Mucosa of stomach (tissue), 1 donor: ENCODE results near the gene EPPIN.
"Not testable (repeated sequence)": the region's sequence is repeated elsewhere in the genome, so short reads cannot be mapped to it uniquely, and the experiment has no call there.

Experiments used
- H3K27me3 ChIP-seq: one replicate; pipeline ENCODE4 v1.7.0; 2013; ENCODE audit warnings: mild to moderate bottlenecking, low read length; ENCODE audit not compliant: control insufficient read depth, insufficient read depth
- H3K36me3 ChIP-seq: one replicate; pipeline ENCODE4 v1.7.0; 2013; ENCODE audit warnings: low read length; ENCODE audit not compliant: control insufficient read depth, insufficient read depth
- H3K4me1 ChIP-seq: one replicate; pipeline ENCODE4 v1.7.0; 2013; ENCODE audit warnings: mild to moderate bottlenecking, low read length; ENCODE audit not compliant: control insufficient read depth, insufficient read depth
- H3K4me3 ChIP-seq: one replicate; pipeline ENCODE4 v1.7.0; 2013; ENCODE audit warnings: low read length
- H3K9ac ChIP-seq: one replicate; pipeline ENCODE4 v1.7.0; 2013; ENCODE audit warnings: mild to moderate bottlenecking, low read length, moderate library complexity
- H3K9me3 ChIP-seq: one replicate; pipeline ENCODE4 v1.7.0; 2013; ENCODE audit warnings: mild to moderate bottlenecking, low read length, moderate library complexity; ENCODE audit not compliant: control insufficient read depth
- donor health status: Pancreatic carcinoma.

The EPPIN gene

DNA sequence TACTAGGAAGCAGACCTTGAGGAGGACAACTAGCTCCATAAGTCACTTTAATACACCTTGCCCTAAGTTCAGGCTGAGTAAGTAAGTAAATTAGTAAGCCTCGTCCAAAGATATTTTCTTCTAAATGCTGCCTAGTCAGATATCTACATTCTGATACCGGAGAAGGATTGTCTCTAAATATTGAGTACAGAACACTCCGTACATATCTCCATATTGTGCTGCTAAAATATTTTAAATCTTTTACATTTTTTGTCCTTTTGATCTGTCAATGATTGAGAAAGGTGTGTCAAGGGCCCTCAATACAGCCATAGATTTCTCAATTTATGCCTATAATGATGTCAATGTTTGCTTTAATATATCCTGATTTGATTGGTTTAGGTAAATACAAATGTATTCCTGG, 28.7 kb upstream of the EPPIN start:
- H3K4me3 ChIP-seq: no peak overlapping the region
- no peaks in the 10 kb centered on the region for H3K27me3 ChIP-seq
- no peaks in the 10 kb centered on the region for H3K9me3 ChIP-seq
- H3K4me1 ChIP-seq: no peaks in the 10 kb centered on the region
- H3K36me3 ChIP-seq: no peaks in the 10 kb centered on the region
- no peak overlapping the region for H3K9ac ChIP-seq

DNA sequence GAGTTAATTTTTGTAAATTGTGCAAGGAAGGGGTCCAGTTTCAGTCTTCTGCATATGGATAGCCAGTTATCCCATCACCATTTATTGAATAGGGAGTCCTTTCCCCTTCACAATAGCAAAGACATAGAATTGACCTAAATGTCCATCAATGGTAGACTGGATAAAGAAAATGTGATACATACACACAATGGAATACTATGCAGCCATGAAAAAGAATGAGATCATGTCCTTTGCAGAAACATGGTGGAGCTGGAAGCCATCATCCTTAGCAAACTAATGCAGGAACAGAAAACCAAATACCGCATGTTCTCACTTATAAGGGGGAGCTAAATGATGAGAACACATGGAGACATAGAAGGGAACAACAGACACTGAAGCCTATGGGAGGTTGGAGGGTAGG, 22.4 kb upstream of the EPPIN start:
- not testable (repeated sequence) for H3K9me3 ChIP-seq, H3K36me3 ChIP-seq, H3K4me1 ChIP-seq, H3K27me3 ChIP-seq, H3K4me3 ChIP-seq, H3K9ac ChIP-seq

DNA sequence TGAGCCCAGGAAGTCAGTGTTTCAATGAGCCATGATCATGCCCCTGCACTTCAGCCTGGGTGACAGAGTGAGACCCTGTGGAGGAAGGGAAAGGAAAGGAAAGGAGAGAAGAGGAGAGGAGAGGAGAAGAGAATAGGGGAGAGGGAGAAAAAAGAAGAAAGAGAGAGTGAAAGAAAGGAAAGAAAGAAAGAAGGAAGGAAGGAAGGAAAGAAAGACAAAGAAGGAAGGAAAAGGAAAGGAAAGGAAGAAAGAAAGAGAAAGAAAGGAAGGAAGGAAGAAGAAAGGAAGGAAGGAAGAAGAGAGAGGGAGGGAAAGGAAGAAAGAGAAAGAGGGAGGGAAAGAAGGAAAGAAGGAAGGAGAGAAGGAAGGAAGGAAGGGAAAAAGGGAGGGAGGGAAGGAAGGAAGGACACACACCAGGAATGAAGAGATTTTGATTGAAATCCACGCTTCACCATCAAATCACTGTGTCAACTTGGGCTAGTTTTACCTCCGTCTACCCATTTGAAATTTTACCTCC, 17.6 kb upstream of the EPPIN start:
- Histone ChIP-seq H3K4me1 (no peaks in the 10 kb centered on the region), H3K36me3 (no peaks in the 10 kb centered on the region), H3K27me3 (no peaks in the 10 kb centered on the region), H3K4me3 (no peak overlapping the region), H3K9ac (no peak overlapping the region), H3K9me3 (no peaks in the 10 kb centered on the region)

DNA sequence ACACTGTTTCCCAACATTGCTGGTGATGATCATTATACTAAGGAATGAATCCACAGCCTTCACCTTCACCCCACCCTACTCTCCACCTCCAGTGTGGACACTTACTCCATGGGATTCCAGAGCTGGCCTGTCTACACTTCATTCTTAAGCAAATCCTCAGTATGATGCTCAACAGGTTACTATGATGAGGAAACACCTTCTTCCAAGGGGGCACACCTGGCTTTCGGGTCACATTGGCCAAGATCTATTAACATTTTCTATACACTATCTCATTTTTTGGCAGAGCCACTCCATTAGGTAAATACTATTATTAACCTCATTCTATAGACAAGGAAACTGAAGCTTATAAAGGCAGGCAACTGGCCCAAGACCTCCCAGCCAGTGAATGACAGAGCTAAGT, 8.0 kb upstream of the EPPIN start:
- no peak overlapping the region for H3K4me3 ChIP-seq
- H3K9me3 ChIP-seq: no peaks in the 10 kb centered on the region
- H3K4me1 ChIP-seq: no peaks in the 10 kb centered on the region
- H3K27me3 ChIP-seq: no peaks in the 10 kb centered on the region
- H3K36me3 ChIP-seq: no peaks in the 10 kb centered on the region
- H3K9ac ChIP-seq: no peak overlapping the region

DNA sequence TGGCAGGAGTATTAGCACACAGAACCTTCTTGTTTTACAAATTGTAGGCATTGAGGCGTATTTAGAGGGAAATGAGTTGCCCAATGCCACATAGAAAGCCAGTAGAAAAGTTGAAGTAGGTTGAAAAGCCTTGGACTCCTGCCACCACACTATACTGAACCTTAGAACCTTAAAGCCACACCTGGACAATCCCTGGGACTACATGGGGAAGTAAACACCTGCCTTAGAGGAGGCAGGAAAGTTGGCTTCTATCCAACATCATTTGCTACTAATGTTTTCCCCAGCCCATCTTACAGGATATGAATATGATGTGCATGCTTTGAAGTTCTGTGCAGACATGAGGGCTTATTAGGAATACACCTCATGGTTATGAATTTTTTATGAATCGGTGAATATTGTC, 5.3 kb upstream of the EPPIN start:
- Histone ChIP-seq H3K9me3 (no peaks in the 10 kb centered on the region), H3K9ac (no peak overlapping the region), H3K4me3 (no peak overlapping the region), H3K27me3 (no peaks in the 10 kb centered on the region), H3K4me1 (no peaks in the 10 kb centered on the region), H3K36me3 (no peaks in the 10 kb centered on the region)

DNA sequence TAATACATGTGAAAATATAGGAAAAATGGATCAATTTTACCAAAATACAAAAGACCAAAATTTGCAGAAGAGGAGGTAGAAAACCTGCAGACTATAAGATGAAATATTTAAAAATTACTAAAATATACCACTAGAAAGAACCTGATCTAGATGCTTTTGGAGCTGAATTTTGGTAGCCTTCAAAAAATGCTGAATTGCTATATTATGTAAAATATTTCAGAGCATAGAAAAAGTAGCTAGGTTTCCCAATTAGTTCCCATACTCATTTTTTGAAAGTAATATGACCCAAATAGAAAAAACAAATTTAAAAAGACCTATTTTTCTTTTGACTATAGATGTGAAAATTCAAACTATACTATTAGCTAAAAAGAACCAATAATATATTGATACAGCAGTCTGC, 3.6 kb upstream of the EPPIN start:
- Histone ChIP-seq H3K36me3 (no peaks in the 10 kb centered on the region), H3K4me3 (no peak overlapping the region), H3K9ac (no peak overlapping the region), H3K9me3 (no peaks in the 10 kb centered on the region), H3K4me1 (no peaks in the 10 kb centered on the region), H3K27me3 (no peaks in the 10 kb centered on the region)

DNA sequence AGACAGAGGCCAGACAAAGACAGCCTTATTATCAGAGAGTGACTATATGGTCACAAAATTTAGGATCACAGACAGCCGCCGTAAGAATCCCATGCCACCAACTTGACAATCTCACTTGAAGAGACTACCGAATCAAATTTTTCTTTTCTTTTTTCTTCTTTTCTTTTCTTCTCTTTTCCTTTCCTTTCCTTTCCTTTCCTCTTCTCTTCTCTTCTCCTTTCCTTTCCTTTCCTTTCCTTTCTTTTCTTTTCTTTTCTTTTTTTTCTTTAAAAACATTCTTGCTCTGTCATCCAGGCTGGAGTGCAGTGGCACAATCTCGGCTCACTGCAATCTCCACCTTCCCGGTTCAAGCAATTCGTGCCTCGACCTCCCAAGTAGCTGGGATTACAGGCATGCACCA, 1.2 kb upstream of the EPPIN start:
- no peaks in the 10 kb centered on the region for H3K27me3 ChIP-seq
- no peaks in the 10 kb centered on the region for H3K36me3 ChIP-seq
- no peak overlapping the region for H3K4me3 ChIP-seq
- no peak overlapping the region for H3K9ac ChIP-seq
- no peaks in the 10 kb centered on the region for H3K9me3 ChIP-seq
- H3K4me1 ChIP-seq: no peaks in the 10 kb centered on the region

DNA sequence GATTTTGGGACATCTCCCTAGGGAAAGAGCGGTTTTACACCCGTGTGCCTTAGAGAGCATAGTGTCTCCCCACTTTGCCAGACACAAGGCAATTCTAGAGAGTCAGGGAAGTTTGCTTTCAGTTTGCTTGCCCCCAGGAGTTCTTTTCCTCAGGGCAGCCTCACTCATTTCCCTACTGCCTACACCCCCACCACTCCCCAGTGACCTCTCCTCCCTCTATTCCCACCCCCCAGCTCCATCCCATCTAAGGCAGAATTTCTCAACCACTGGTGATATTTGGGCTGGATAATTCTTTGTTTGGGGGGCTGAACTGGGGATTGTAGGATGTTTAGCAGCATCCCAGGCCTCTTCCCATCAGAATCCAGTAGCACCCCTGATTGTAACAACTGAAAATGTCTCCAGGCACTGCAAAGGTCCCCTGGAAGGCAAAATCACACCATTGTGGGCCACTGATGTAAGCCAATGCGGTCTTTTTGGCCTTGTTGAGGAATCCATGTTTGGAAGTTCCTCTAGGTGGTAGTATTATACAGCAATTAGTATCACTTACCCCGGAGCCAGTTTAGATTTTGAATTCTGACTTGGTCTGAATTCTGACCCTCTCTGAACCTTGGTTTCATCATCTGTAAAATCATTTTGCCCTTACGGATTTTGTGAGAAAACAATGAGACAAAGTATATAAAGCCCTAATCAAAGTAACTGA, 1.3 kb downstream of the EPPIN start:
- Histone ChIP-seq H3K4me1 (no peaks in the 10 kb centered on the region), H3K36me3 (no peaks in the 10 kb centered on the region), H3K4me3 (no peak overlapping the region), H3K27me3 (no peaks in the 10 kb centered on the region), H3K9me3 (no peaks in the 10 kb centered on the region), H3K9ac (no peak overlapping the region)

DNA sequence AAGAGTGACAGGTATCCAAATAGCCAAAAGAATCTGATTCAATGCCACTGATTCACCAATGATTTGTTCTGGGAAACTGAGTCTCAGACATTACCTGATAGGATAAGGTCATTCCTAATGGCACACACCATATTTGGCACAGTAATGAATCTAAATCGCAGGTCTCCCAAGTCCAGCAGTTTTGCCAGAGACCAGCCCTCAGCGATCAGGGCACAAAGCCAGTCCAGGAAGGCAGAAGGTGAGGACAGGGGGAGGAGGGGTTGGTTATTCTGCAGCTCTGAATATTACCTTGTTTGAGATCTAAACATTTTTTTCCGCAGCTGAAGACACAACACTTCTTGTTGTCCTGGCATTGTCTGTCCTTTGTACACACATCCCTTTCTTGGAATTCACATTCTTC, 1.9 kb downstream of the EPPIN start:
- Histone ChIP-seq H3K4me3 (no peak overlapping the region), H3K4me1 (no peaks in the 10 kb centered on the region)

DNA sequence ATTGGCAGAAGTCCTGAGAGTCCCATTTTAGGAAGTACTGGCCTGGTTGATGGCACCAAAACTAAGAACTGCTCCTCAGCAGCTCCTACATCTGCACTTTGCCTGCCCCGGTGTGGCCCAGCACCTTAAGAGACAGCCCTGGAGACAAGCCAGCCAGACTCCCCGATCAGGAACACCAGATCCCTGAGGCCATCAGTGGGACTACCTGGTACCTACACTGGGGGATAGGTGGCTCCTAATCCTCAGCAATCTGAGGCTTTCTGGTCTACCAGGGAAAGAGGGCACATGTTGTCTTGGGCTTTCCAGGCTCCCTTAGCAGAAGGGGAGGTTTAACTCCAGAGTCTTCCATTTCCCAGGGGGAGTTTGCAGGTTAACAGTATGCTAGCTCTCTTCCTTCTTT, 7.8 kb downstream of the EPPIN start, which contains the start of gene WFDC6:
Gene WFDC6 (minus strand): TSS at position 101 of the 400 bp plus-strand sequence. CDS start 75 bp downstream, at position 26.
- Histone ChIP-seq H3K4me1 (no peaks in the 10 kb centered on the region), H3K9me3 (no peaks in the 10 kb centered on the region), H3K27me3 (no peaks in the 10 kb centered on the region)

More for the DNA sequence above, 1.9 kb downstream of the EPPIN start:
- no peaks in the 10 kb centered on the region for H3K27me3 ChIP-seq
- no peak overlapping the region for H3K9ac ChIP-seq
- no peaks in the 10 kb centered on the region for H3K9me3 ChIP-seq
- H3K36me3 ChIP-seq: no peaks in the 10 kb centered on the region

DNA sequence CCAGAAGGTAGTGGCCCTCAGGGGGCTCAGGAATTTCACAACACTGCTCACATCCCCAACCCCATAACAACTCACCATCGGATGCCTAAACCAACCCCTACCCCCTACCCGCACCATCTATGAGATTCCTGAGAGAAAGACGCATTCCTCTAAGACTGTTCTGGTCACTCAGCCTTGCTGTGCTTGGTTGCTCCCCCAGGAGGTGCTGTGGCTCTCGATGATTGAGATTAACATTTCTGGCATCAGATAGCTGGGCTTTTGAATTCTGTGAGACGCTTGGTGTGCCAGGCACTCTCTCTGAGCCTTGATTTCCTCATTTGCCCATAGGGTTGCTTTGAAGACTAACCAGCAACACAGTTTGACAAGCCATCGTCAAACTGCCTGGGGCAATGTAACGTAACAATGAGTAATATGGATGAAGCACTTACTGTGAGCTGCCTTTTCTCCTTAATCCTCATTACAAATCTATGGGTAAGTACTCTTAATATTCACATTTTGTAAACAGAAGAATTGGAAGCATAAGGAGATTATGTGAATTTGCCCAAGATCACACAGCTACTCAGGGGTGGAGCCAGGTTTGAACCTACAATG, 8.9 kb downstream of the EPPIN start:
- no peaks in the 10 kb centered on the region for H3K27me3 ChIP-seq
- H3K4me1 ChIP-seq: no peaks in the 10 kb centered on the region

More for the DNA sequence above, 7.8 kb downstream of the EPPIN start, which contains the start of gene WFDC6:
- H3K36me3 ChIP-seq: no peaks in the 10 kb centered on the region
- no peak within 1 kb of the TSS for H3K9ac ChIP-seq
- no peak within 1 kb of the TSS for H3K4me3 ChIP-seq

DNA sequence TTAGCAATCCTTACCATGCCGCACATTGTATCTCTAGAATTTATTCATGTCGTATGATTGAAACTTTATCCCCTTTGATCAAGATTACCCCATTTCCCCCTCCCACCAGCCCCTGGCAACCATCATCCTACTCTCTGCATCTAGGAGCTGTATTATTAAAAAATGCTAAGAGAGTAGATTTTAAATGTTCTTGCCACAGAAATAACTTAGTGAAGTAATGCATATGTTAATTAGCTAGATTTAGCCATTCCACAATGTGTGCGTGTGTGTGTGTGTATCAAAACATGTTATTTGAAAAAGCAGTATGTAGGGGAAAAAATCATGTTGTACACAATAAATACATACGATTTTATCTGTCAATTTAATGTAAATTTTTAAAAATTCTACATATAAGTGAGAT, 19.9 kb downstream of the EPPIN start:
- no peaks in the 10 kb centered on the region for H3K9me3 ChIP-seq

More for the DNA sequence above, 8.9 kb downstream of the EPPIN start:
- H3K36me3 ChIP-seq: no peaks in the 10 kb centered on the region
- H3K9me3 ChIP-seq: no peaks in the 10 kb centered on the region
- no peak overlapping the region for H3K9ac ChIP-seq
- H3K4me3 ChIP-seq: no peak overlapping the region

More for the DNA sequence above, 19.9 kb downstream of the EPPIN start:
- no peaks in the 10 kb centered on the region for H3K27me3 ChIP-seq
- no peak overlapping the region for H3K9ac ChIP-seq
- H3K4me1 ChIP-seq: no peaks in the 10 kb centered on the region
- no peaks in the 10 kb centered on the region for H3K36me3 ChIP-seq
- H3K4me3 ChIP-seq: no peak overlapping the region
